ENCODE data around the gene SEMA5A. TPM values are rescaled to one million over a fixed set of nuclear protein-coding genes. Genes with fewer than 3 reads are reported as not detected.

SEMA5A gene
- total RNA-seq, 2 experiments from 2014 or later: 0.12 TPM

GRCh38 chr5:9279774-9280173 is 266.1 kb downstream of the SEMA5A start:
- POLR2A ChIA-PET: no interaction called here
- CTCF ChIA-PET: no interaction called here
- no peaks in the 10 kb centered on the region for H3K4me1 Mint-ChIP-seq

DNA sequence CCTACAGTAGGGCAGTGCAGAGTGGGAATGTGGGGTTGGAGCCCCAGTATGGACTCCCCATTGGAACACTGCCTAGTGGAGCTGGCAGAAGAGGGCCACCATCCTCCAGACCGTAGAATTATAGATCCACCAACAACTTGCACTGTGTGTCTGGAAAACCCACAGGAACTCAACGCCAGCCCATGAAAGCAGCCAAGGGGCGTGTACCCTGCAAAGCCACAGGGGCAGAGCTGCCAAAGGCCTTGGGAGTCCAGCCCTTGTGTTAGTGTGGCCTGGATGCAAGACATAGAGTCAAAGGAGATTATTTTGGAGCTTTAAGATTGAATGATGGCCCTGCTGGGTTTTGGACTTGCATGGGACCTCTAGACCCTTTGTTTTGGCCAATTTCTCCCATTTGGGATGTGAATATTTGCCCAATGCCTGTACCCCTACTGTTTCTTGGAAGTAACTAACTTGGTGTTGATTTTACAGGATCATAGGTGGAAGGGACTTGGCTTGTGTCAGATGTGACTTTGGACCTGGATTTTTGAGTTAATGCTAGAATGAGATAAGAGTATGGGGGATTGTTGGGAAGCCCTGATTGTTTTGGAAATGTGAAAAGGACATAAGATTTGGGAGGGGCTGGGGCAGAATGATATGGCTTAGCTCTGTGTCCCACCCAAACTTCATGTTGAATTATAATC is 266.8 kb downstream of the SEMA5A start:
- Mint-ChIP-seq H3K9me3 (peaks cover 3% of the 10 kb centered on the region), H3K27me3 (no peaks in the 10 kb centered on the region), H3K36me3 (ENCODE audit: low read depth) (no peaks in the 10 kb centered on the region), H3K27ac (no peak overlapping the region), H3K4me3 (no peak overlapping the region), H3K4me1 (no peaks in the 10 kb centered on the region)
- no peak for DNase-seq
- ChIA-PET POLR2A (no interaction called here), CTCF (no interaction called here)

More at GRCh38 chr5:9279774-9280173, 266.1 kb downstream of the SEMA5A start:
- peaks cover 3% of the 10 kb centered on the region for H3K9me3 Mint-ChIP-seq
- no peaks in the 10 kb centered on the region for H3K27me3 Mint-ChIP-seq
- DNase-seq: no peak
- H3K4me3 Mint-ChIP-seq: no peak overlapping the region
- H3K27ac Mint-ChIP-seq: no peak overlapping the region
- no peaks in the 10 kb centered on the region for H3K36me3 Mint-ChIP-seq (ENCODE audit: low read depth)

GRCh38 chr5:9269014-9269413 is 276.9 kb downstream of the SEMA5A start:
- ChIA-PET POLR2A (interaction anchor here (0.6 kb wide), 1 partner anchor 392 kb away, joined by 3 read pairs; no protein-coding TSS in a partner anchor), CTCF (no interaction called here)
- H3K27ac Mint-ChIP-seq: no peak overlapping the region
- no peaks in the 10 kb centered on the region for H3K27me3 Mint-ChIP-seq
- peaks cover 3% of the 10 kb centered on the region for H3K9me3 Mint-ChIP-seq
- no peak overlapping the region for H3K4me3 Mint-ChIP-seq
- H3K36me3 Mint-ChIP-seq (ENCODE audit: low read depth): no peaks in the 10 kb centered on the region
- H3K4me1 Mint-ChIP-seq: no peaks in the 10 kb centered on the region
- no peak for DNase-seq

DNA sequence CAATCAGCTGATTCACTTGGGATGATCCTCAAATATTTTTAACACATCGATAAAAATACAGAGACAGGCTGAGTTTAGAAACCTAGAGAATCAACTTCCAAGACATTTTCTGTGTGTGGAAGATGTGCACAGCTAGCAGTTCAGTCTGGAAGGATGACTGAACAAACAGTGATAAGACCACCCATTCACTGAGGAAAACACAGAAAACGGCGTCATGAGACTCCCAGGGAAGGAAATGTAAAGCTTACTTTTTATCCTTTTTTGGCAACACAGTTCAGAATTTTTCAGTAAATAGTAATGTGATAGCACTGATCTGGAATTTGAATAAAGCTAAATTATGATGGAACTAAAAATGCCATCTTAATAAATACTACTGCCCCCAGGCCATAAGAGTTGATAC is 277.6 kb downstream of the SEMA5A start:
- no peaks in the 10 kb centered on the region for H3K36me3 Mint-ChIP-seq (ENCODE audit: low read depth)
- H3K9me3 Mint-ChIP-seq: peaks cover 6% of the 10 kb centered on the region
- ChIA-PET CTCF (no interaction called here), POLR2A (no interaction called here)
- no peaks in the 10 kb centered on the region for H3K27me3 Mint-ChIP-seq
- no peaks in the 10 kb centered on the region for H3K4me1 Mint-ChIP-seq
- no peak overlapping the region for H3K27ac Mint-ChIP-seq
- no peak for DNase-seq
- no peak overlapping the region for H3K4me3 Mint-ChIP-seq

- ChIA-PET CTCF (no interaction called here), POLR2A (no interaction called here)
- Mint-ChIP-seq H3K9me3 (peaks cover 7% of the 10 kb centered on the region), H3K4me1 (no peaks in the 10 kb centered on the region), H3K4me3 (no peak overlapping the region), H3K27me3 (no peaks in the 10 kb centered on the region), H3K36me3 (ENCODE audit: low read depth) (no peaks in the 10 kb centered on the region), H3K27ac (no peak overlapping the region)
- DNase-seq: no peak
Observed at GRCh38 chr5:9265441-9266287, 280.2 kb downstream of the SEMA5A start.

- CTCF ChIA-PET: no interaction called here
Observed at GRCh38 chr5:9264301-9264700, 281.6 kb downstream of the SEMA5A start.

DNA sequence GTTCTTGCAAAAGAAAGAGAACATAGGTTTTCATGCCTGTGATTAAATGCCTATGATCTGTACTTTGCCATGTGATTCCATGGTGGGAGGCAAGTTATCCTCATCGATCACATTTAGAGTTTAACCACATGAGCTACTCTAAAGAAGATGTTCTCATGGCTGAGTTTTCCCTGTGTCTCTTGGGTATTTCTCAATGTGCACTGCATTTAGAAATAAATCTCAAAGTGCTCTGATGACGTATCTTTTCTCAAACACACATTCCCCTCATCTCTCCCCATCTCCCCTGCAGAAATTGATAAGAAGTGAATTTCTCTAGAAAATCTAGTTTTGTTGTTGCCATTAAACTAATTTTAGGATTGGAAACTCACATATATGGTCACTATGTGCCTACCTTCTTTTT is 282.2 kb downstream of the SEMA5A start:
- Mint-ChIP-seq H3K36me3 (ENCODE audit: low read depth) (no peaks in the 10 kb centered on the region), H3K27me3 (no peaks in the 10 kb centered on the region), H3K4me1 (no peaks in the 10 kb centered on the region), H3K4me3 (no peak overlapping the region), H3K9me3 (peaks cover 7% of the 10 kb centered on the region), H3K27ac (no peak overlapping the region)
- ChIA-PET CTCF (no interaction called here), POLR2A (no interaction called here)
- no peak for DNase-seq

More at GRCh38 chr5:9264301-9264700, 281.6 kb downstream of the SEMA5A start:
- Mint-ChIP-seq H3K9me3 (peaks cover 7% of the 10 kb centered on the region), H3K4me3 (no peak overlapping the region), H3K27ac (no peak overlapping the region), H3K4me1 (no peaks in the 10 kb centered on the region), H3K27me3 (no peaks in the 10 kb centered on the region), H3K36me3 (ENCODE audit: low read depth) (no peaks in the 10 kb centered on the region)
- DNase-seq: no peak
- POLR2A ChIA-PET: no interaction called here

DNA sequence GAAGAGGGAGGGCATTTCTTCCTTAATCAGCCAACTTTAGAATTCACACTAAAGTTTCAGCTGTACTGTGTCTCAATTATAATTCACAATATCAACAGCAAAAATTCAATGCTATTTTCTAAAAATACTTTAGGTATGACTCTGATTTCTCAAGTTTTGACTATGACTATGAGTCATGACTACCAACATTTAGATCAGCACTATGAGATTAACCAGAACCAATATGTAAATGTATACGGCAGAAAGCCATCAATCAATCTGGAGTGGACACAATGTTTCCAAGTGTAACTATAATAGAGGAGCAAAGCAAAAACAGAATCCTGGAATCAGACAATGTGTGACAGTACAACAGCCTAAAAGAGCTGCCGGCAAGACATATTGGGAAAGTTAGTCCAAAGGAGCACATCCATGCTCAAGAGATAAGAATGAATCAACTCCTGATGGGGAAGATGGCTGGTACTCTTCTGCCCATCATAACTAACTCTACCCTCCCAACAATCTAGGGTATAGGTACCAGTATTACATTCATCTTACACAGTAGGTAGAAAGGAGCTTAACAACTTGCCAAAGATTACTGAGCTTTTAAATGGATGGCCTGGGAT is 294.4 kb downstream of the SEMA5A start:
- H3K27me3 Mint-ChIP-seq: no peaks in the 10 kb centered on the region
- H3K4me3 Mint-ChIP-seq: no peak overlapping the region
- no peak for DNase-seq
- H3K4me1 Mint-ChIP-seq: no peaks in the 10 kb centered on the region
- H3K36me3 Mint-ChIP-seq (ENCODE audit: low read depth): no peaks in the 10 kb centered on the region
- ChIA-PET POLR2A (no interaction called here), CTCF (no interaction called here)
- H3K27ac Mint-ChIP-seq: no peak overlapping the region
- H3K9me3 Mint-ChIP-seq: peaks cover 2% of the 10 kb centered on the region

DNA sequence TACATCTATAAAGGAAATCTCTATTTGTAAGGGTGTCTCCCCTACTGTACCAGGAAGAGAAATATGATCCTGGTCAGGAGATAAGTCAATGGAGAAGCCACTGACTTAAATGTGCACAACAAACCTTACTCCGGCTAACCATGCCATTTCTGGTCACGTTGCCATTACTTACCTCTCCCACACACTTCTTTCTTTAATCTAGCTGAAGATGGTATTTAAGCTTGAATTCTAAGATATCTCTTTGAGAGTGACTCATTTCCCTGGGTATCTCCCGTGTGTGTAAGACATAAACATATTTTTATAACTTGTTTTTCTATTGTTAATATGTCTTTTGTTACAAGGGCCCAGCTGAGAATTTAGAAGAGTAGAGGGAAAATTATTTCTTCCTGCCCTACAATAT is 296.6 kb downstream of the SEMA5A start:
- H3K36me3 Mint-ChIP-seq (ENCODE audit: low read depth): no peaks in the 10 kb centered on the region
- H3K27me3 Mint-ChIP-seq: no peaks in the 10 kb centered on the region
- H3K4me3 Mint-ChIP-seq: no peak overlapping the region
- no peaks in the 10 kb centered on the region for H3K4me1 Mint-ChIP-seq
- ChIA-PET POLR2A (no interaction called here), CTCF (no interaction called here)
- no peak overlapping the region for H3K27ac Mint-ChIP-seq
- H3K9me3 Mint-ChIP-seq: peaks cover 4% of the 10 kb centered on the region
- DNase-seq: no peak

- H3K4me3 Mint-ChIP-seq: no peak overlapping the region
Observed at GRCh38 chr5:9245071-9245470, 300.8 kb downstream of the SEMA5A start.

DNA sequence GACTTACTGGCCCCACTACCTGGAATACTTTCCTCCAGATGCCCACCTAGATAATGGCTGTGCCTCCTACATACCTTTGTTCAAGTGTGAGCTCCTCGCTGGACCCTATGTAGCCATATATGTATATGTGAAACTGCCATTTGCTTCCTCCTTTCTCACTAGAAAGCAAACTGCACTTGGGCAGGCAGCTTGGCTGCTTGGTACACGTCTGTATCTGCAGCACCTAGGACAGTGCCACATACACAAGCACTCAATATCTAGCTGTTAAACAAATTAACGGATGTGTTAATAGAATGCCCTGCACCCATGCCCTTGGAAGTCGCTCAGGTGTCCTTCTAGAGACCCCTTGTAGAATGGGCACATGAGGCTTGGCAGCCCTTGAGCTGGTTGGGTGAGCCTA is 301.5 kb downstream of the SEMA5A start:
- no peak overlapping the region for H3K4me3 Mint-ChIP-seq
- H3K9me3 Mint-ChIP-seq: peaks cover 2% of the 10 kb centered on the region
- no peaks in the 10 kb centered on the region for H3K36me3 Mint-ChIP-seq (ENCODE audit: low read depth)
- no peak for DNase-seq
- ChIA-PET POLR2A (no interaction called here), CTCF (no interaction called here)
- H3K27me3 Mint-ChIP-seq: no peaks in the 10 kb centered on the region
- no peak overlapping the region for H3K27ac Mint-ChIP-seq
- no peaks in the 10 kb centered on the region for H3K4me1 Mint-ChIP-seq

More at GRCh38 chr5:9245071-9245470, 300.8 kb downstream of the SEMA5A start:
- POLR2A ChIA-PET: no interaction called here
- CTCF ChIA-PET: no interaction called here
- no peaks in the 10 kb centered on the region for H3K36me3 Mint-ChIP-seq (ENCODE audit: low read depth)
- no peak overlapping the region for H3K27ac Mint-ChIP-seq
- H3K27me3 Mint-ChIP-seq: no peaks in the 10 kb centered on the region
- H3K4me1 Mint-ChIP-seq: no peaks in the 10 kb centered on the region
- peaks cover 4% of the 10 kb centered on the region for H3K9me3 Mint-ChIP-seq
- no peak for DNase-seq

- Mint-ChIP-seq H3K27ac (no peak overlapping the region), H3K4me1 (no peaks in the 10 kb centered on the region), H3K36me3 (ENCODE audit: low read depth) (no peaks in the 10 kb centered on the region), H3K4me3 (no peak overlapping the region), H3K27me3 (peaks cover 2% of the 10 kb centered on the region), H3K9me3 (peaks cover 2% of the 10 kb centered on the region)
- CTCF ChIA-PET: no interaction called here
- POLR2A ChIA-PET: no interaction called here
- DNase-seq: no peak
Observed at GRCh38 chr5:9241479-9242305, 304.2 kb downstream of the SEMA5A start.

GRCh38 chr5:9240431-9240830 is 305.4 kb downstream of the SEMA5A start:
- no peak for DNase-seq
- H3K9me3 Mint-ChIP-seq: no peaks in the 10 kb centered on the region
- H3K4me3 Mint-ChIP-seq: no peak overlapping the region
- no peaks in the 10 kb centered on the region for H3K4me1 Mint-ChIP-seq
- H3K36me3 Mint-ChIP-seq (ENCODE audit: low read depth): no peaks in the 10 kb centered on the region
- ChIA-PET POLR2A (no interaction called here), CTCF (no interaction called here)
- H3K27me3 Mint-ChIP-seq: peaks cover 2% of the 10 kb centered on the region
- H3K27ac Mint-ChIP-seq: no peak overlapping the region
